ENCODE measurements around the gene PRPS1. TPM values are rescaled to one million over a fixed set of nuclear protein-coding genes. Genes with fewer than 3 reads are reported as not detected.
"Not testable (repeated sequence)": the region's sequence is repeated elsewhere in the genome, so short reads cannot be mapped to it uniquely, and the experiment has no call there.

PRPS1 gene
- 21.1 and 23.0 TPM in 2 replicates for total RNA-seq

DNA sequence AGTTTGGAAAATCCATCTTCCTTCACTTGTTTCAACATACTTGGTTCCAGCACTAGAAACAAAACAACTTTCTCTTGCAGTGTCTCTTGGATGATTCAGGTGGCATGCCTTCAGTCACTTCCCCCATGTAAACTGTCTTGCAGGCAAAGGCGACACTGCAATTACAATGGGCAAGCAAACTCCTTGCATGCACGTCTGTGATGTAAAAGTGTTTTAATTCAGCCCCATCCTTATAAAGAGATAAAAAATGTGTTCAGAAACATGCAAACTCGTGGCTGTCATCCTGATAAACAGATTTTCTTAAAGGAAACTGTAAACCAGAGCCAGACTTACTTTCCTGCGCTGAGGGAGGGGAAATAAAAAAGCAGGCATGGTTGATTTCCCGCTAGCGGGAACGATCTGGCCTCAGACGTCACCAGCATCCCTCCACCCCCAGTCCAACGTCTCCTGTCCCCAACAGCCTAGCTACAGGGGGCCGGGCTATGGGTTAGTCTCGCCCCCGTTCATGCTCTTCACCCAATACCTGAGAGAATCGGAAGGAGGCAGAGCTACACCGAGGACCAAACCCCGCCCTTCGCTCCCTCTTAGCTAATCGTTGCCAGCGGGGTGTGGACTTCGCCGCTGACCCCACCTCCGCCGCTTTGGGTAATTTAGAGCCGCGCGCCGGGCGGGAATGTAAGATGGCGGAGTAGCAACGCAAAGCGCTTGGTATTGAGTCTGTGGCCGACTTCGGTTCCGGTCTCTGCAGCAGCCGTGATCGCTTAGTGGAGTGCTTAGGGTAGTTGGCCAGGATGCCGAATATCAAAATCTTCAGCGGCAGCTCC is at the start of gene PRPS1:
PRPS1 (plus strand) TSS at position 673 of the 824 bp plus-strand sequence; CDS start at position 792, 119 bp downstream.
- peak; percentile 88 to 95 for DNase-seq (ENCODE audit: low read depth in 2 of 2)

DNA sequence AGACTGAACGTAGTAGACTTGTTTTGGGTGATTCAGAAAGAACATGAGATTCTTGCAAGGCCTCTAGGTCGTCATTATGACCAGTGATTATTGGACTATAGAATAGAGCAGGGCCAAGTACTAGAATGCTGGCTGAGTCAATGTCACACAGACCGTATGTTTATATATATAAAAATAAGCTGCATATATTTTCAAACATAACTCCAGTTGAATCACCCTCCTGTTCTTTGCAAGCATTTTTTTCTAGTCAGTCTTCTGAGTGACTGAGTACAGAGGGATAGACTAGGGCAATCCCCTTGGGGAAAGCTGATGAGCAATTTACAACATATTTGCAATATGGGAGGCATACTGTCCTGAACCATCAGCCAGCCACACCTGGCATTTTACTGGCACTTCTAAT is 48.4 kb upstream of the PRPS1 start:
- no peak for DNase-seq (ENCODE audit: low read depth in 2 of 2)

DNA sequence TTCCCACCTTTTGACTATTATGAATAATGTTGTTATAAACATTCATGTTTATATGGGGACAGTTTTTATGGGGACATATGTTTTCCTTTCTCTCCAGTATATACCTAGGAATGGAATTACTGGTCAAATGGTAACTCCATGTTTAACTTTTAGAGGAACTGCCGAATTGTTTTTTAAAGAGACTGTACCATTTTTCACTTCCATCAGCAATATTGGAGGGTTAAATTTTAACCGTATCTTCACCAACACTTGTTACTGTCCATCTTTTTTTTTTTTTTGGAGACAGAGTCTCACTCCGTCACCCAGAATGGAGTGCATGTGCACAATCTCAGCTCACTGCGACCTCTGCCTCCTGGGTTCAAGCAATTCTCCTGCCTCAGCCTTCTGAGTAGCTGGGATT is 46.4 kb upstream of the PRPS1 start:
- no peak for DNase-seq (ENCODE audit: low read depth in 2 of 2)

DNA sequence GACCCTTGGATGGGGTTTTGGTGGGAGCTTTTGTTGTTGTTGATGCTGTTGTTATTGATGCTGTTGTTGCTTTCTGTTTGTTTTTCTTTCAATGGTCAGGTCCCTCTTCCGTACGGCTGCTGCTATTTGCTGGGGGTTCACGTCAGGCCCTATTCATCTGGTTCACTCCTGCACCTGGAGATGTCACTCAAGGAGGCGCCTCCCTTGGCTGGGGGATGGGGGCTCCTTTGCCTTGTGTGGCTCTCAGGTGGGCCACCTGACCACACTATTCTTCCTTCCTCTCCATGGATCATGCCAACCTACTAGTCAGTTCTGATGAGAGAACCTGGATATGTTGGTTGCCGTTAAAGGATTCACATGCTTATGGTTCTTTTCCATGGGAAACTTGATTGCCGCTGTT is 39.1 kb upstream of the PRPS1 start:
- no peak for DNase-seq (ENCODE audit: low read depth in 2 of 2)

DNA sequence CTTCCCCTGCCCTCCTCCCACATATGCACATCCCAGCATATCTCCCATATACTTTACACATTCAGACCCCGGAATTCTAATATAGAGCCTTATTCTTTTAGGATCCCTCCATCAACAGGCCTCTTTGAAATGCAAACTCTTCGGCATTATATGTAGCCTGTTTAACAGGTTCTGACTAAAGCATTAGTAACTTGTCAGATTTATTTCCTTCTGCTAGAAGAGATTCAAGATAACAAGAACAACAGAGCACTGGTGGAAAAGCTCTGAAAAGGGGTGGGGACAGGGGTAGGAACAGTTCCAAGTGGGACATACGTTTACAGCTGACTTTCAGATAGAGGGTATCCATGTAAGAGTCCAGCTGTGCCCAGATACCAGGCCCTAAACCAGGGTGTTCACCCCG is 31.7 kb upstream of the PRPS1 start:
- DNase-seq (ENCODE audit: low read depth in 2 of 2) = no peak

DNA sequence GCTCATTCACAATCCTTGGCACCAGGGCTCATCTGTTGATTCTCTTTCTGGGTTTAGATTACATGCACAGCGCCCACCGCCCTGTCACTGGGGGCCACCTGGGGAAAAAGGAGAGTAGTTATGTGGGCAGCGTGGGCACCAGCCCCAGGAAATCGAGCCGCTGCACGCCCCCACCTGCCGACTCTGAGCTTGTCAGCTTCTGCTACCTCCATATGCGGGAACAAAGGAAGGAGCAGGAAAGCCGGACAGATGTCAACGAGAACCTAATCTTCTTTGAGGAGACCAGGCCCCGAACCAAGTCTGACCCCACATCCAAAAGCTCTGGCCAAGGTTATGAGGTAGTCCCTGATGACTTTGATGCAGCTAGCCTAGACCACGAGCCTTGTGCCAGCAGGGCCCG is 31.0 kb upstream of the PRPS1 start:
- DNase-seq (ENCODE audit: low read depth in 2 of 2) = no peak

DNA sequence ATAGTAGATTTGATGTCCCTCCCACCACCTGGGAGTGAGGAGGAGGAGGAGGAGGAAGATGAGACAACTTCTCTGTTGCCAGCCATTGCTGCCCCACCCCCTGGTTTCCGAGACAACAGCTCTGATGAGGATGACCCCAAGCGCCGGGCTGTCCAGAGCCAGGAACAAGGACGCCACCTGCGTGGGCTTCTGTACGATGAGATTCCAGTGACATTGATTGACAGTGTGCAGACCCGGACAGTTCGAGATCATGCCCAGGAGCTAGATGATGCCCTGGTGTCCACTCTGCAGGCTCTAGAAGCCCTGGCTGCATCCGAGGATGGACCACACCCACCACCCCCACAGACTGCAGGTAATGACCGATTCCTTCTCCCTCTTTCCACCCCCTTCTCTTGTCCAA is 30.5 kb upstream of the PRPS1 start:
- DNase-seq (ENCODE audit: low read depth in 2 of 2) = no peak

DNA sequence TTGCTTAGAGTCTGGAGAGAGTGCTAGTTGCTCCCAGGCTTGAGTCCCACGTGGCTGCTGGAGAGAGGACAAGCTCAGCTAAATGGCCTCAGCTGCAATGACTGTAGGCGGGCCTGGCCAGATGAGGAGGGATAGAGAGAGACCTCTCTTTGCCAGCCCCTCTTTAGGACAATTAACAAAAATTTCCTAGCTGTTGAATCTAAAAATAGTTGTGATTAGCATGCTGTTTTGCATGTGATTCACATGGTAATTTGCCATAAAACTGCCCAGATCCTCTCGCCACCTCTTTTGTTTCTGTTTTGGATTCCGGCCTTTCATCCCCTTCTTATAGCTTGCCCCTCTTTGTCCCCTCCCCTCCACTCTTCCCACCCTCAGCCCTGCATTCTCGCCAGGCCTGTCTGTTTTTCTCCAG is 28.9 kb upstream of the PRPS1 start:
- no peak for DNase-seq (ENCODE audit: low read depth in 2 of 2)

DNA sequence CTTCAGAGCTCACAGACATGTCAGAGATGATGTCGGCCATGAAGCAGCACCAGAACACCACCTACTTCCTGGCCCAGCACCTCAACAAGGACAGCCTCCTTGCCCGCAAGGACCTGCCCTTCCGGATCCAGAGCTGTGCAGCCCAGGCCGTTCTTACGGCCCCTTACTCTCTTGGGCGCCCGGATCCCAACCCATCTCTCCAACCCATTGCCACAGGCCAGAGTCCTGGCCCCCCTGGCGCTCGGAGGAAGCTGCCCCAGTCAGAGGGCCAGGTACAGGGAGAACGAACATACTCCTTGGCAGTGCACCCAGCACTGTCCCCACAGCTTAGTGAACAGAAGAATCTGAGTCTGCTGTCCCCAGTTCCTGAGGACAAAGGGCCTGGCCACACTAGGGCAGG is 27.9 kb upstream of the PRPS1 start:
- no peak for DNase-seq (ENCODE audit: low read depth in 2 of 2)

DNA sequence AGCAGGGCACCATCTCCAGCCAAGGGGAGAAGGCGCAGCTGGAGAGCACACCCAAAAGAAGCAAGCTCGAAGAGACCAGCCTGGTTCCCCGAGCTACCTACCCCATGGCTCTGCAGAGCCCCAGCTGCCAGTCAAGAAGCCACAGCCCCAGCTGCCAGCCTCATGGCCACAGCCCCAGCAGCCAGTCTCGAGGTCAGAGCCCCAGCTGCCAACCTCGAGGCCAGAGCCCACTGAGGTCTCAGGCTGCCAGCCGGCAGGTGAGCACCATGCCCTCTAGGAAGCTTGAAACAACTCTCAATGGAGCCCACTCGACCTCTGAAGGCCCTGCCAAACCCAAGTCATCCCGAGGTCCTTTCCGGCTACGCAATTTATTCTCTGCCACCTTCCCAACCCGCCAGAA is 27.0 kb upstream of the PRPS1 start:
- DNase-seq (ENCODE audit: low read depth in 2 of 2) = no peak

DNA sequence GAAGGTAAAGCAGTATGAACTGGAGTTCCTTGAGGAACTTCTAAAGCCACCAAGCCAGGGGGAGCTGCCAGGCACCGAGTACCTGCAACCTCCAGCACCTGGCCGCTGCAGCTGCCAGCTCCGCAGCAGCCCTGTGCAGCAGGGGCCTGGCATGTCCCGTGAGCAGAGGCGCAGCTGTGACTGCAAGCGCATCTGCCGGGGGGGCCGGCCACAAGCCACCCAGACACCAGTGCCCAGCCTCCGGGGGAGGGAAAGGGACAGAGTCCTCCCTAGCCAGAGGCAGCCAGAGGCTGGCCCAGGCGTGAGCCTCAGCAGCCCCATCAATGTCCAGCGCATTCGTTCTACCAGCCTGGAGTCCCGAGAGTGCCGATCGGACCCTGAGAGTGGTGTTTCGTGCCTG is 26.6 kb upstream of the PRPS1 start:
- no peak for DNase-seq (ENCODE audit: low read depth in 2 of 2)

DNA sequence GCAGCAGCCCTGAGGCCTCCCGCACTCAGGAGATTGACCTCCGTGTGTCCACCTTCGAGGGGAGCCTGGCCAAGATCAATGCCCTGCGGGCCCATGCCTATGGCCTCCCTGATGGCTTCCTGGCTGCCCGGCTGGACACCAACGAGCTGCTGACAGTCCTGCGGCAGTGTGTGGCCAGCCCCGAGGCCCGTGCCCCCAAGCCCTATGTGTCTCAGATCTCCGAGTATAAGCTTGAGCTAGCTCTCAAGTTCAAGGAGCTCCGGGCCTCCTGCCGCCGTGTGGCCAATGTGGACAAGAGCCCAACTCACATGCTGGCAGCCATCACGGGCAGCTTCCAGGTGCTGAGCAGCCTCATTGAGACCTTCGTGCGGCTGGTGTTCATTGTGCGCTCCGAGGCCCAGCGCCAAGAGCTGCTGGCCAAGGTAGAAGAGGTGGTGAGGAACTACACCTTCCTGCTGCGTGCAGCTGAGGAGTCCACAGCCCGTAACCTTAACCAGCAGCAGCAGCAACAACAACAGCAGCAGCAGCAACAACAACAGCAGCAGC is 25.5 kb upstream of the PRPS1 start:
- no peak for DNase-seq (ENCODE audit: low read depth in 2 of 2)

DNA sequence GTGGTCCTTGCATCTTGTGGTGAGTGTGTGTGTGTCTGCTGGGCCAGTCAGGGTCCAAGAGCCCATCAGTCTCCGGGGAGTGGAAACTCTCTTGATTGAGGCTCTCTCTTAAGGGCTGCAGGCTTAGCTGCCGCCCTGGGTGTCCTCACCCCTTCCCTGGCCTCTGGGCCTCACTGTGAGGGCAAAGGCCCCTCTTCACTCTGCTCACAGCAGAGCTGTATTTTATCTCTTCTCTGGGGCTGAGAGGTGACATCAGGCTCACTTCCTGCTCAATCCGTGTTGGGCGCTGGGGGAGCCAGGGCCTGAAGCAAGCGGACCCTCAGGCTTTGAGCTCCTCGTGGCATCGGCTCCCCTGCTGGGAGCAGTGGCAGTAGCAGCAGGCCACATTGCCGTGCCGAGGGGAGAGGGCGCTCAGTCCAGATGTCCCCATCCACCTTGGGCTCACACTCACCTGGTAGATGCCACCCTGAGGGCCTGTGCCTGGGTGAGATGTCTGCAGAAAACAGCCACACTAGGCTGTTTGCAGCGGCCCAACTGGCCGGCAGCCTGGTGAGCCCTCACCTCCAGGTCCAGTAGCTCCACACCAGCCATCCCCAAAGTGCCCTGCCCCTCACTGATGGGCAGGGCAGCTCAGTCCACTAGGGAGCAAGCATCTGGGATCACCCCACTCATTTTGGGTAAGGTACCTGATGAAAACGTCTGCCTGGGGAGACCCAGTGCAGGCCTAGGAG is 24.7 kb upstream of the PRPS1 start:
- no peak for DNase-seq (ENCODE audit: low read depth in 2 of 2)

DNA sequence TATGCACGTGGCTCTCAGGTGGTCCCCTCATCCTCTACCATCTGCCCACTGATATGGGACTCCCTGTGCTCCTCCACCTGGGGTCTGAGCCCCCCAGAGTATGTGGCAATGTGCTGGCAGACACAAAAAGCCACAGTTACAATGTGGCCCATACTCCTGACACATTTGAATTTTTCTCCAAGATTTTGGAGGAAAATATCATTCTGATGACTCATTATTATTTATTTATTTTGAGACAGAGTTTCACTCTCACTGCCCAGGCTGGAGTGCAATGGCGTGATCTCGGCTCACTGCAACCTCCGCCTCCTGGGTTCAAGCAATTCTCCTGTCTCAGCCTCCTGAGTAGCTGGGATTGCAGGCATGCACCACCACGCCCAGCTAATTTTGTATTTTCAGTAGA is 19.2 kb upstream of the PRPS1 start:
- not testable (repeated sequence) for DNase-seq (ENCODE audit: low read depth in 2 of 2)

DNA sequence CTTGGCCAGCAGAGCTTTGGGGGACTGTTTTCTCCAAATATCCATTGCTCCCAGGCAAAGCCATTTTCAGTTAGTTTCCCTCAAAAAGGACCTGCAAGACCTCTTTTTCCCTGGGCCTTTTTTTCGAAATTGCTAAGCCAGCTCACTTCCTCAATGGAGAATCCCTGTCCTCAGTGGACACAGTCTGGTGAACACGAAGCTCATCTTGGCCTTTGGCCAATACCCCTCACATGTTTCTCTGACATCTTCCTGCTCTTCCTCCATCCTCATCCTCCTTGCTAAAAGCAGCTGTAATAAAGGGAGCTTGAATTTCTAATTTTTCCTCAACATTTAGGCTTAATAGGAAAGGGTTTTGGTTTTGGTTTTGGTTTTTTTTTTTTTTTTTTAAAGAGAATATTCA is 17.6 kb upstream of the PRPS1 start:
- no peak for DNase-seq (ENCODE audit: low read depth in 2 of 2)

DNA sequence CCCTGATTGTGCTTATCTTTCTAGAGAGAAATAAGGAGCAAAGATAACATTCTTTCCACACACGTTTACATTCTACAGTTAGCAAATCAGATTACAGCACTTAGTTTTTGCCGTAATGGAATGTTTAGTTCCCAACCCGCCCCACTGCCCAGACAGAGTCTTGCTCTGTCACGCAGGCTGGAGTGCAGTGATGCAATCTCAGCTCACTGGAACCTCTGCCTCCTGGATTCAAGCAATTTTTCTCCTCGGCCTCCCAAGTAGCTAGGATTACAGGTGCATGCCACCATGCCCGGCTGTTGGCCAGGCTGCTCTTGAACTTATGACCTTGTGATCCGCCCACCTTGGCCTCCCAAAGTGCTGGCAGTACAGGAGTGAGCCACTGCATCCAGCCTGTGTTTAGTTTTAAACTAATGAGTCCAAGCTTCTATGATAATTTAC is 8.4 kb upstream of the PRPS1 start:
- no peak for DNase-seq (ENCODE audit: low read depth in 2 of 2)

DNA sequence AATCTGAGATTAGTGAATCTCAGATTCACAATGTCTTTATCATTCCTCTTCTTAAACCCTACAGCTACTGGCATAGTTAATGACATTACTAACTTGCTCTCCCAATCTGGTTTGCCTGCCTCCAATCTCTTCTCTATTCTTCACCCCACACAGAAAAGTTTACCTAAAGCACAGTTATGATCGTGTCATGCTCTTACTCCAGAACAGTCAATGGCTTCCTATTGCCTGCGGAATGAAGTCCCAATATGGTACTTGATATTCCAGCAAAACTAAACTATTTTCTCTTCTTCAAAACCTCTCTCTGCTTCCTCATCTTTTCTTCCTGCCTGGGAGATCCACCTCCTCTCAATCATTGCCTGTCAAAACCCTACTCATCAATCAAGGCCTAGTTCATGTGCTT is 3.4 kb upstream of the PRPS1 start:
- no peak for DNase-seq (ENCODE audit: low read depth in 2 of 2)

DNA sequence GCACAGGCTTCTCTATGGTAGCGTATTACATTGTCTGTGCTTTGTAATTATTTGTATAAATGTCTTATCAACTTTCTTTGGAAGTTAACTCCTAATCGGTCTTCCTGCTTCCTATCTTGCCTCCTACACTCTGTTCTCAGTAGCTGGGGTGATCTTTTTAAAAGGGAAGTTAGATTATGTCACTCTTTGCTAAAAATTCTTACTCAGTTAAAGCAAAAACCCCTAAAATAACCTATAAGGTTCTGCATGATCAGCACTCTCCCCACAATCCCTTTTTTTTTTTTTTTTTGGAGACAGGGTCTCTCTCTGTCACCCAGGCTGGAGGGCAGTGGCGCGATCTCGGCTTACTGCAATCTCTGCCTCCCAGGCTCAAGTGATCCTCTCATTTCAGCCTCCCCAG is 2.6 kb upstream of the PRPS1 start:
- no peak for DNase-seq (ENCODE audit: low read depth in 2 of 2)

DNA sequence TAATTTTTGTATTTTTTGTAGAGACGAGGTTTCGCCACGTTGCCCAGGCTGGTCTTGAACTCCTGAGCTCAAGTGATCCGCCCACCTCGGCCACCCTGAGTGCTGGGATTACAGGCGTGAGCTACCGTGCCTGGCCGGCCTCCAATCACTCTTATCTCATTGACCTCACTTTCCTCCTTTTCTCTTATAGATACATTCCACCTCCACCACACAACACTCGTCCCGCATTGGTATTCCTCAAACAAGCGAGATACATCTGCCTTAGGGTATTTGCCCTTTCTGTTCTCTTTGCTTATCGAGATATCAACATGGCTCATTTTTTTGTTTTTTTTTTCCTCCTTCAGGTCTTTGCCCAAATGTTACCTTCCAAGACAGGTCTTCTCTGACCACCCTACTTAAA is 1.8 kb upstream of the PRPS1 start:
- no peak for DNase-seq (ENCODE audit: low read depth in 2 of 2)

DNA sequence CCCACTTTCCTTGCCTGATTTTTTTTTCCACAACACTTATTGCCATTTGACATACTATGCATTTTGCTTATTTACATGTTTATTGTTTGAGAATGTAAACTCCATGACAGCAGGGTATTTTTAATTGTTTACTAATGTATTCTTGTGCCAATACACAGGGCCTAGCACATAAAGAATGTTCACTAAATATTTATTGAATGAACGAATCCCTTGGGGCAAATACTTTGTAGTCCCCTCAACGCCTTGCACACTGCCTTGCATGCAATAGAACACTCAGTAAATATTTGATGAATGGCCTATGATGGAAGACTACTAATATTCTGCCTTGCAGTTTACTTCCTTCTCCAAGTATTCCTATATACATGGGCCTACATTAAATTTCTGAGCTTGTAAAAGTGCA is 1.4 kb upstream of the PRPS1 start:
- DNase-seq (ENCODE audit: low read depth in 2 of 2) = no peak

DNA sequence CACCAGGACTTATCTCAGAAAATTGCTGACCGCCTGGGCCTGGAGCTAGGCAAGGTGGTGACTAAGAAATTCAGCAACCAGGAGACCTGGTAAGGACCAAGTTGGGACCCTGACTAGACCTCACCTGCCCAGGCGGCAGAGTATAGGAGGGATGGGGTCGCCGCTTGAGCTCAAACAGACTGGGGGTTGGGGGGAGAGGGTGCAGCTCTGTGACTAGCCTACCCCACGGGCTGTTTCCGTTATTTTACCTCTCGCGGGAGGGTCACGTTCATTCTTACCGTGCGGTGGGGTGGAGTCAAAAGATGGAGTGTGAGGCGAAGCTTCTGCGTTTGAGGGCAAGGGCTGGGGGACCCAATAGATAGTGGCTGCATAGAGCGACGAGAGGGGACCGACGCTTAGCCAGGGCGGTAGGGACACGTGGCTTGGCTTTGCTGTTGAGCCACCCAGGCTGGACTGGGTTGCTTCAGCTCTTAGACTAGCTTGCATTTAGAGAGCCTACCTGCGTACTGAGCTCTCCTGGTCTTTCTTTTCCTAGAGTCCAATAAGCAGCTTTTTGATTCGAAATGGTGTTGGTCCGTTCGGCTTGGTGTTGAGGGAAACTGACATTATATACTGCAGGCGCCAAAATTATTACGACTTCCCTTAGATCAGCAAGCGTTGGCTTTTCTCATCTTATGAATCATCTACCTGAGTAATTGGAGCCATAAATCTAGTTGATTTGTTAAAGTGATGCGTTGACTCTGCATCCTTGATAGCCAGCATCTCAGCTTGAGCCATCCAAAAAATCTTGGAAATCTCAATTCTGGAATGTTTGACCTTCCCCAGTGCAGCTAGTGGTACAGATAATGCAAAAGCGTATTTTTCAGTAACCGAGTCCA is 591 bp downstream of the PRPS1 start:
- DNase-seq (ENCODE audit: low read depth in 2 of 2) = peak; percentile 10 to 28

DNA sequence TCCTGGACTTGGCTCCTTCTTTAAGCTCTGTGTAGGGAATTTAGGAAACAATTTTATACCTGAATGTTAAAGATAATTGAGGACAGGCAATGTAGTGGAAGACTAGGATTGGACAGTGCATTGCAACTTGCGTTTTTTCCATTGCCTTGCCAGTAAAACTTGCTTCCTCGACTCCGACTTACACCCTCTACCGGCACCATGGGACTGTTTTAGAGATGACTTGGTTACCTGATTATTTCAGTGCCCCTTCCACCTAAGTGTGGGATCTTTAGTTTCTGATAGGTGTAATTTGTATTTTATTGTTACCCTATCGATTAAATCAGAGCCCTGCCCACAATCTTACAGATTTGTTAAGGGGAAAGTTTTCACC is 1.2 kb downstream of the PRPS1 start:
- peak in 1 of 2 donors; percentile 19 for DNase-seq (ENCODE audit: low read depth in 2 of 2)
